Endothelial cell of umbilical vein (primary cell): Measurements from ENCODE around the gene TARBP2. TPM values are rescaled to one million over a fixed set of nuclear protein-coding genes. Genes with fewer than 3 reads are reported as not detected.

Experiments used
- BruUV-seq: library from RNA; stranded (reverse); fragments of 400-500 nt; replicated peaks from 2 replicates; lab custom pipeline; 2021; lab: Mats Ljungman, UMichigan
- CTCF ChIA-PET: fragments of 300-600, 350-600 bp; sonication (Branson Sonifier 250); formaldehyde crosslinking; loops from one replicate; lab custom pipeline; 2021; ENCODE audit warnings: antibody characterized with exemption, inconsistent platforms; lab: Charles Lee
- POLR2A ChIA-PET: fragments of 300-600, 350-600 bp; sonication (Branson Sonifier 250); formaldehyde crosslinking; loops from one replicate; lab custom pipeline; 2021; ENCODE audit warnings: antibody characterized with exemption, inconsistent platforms; lab: Charles Lee
- DNase-seq: peaks from one replicate; pipeline ENCODE4 v3.0.0-alpha.2; 2011; ENCODE audit warnings: low read depth, low spot score
- FAIRE-seq: peaks from 2 replicates; lab custom pipeline; 2011; peaks lifted over from hg19 to GRCh38; lab: Jason Lieb, UNC
- H2AFZ ChIP-seq: 2 replicates; pipeline ENCODE4 v1.6.0; 2012; ENCODE audit warnings: low read depth, low read length, control low read depth, inconsistent platforms
- H3K27ac ChIP-seq: 2 replicates; pipeline ENCODE4 v1.5.1; 2011; ENCODE audit warnings: low read depth, mild to moderate bottlenecking, control low read depth, low read length, moderate library complexity; ENCODE audit not compliant: insufficient read depth
- H3K27me3 ChIP-seq, 2 experiments: 2 replicates each; pipeline versions ENCODE4 v1.6.0 to v1.6.1; 2011; ENCODE audit warnings: low read length in 2 of 2, mixed read lengths in 1 of 2; ENCODE audit not compliant: control insufficient read depth in 2 of 2, insufficient read depth in 2 of 2
- H3K36me3 ChIP-seq, 2 experiments: 2 replicates in 1 of 2; 3 replicates in 1 of 2; pipeline ENCODE4 v1.5.1; 2011; ENCODE audit warnings: low read length in 2 of 2, mild to moderate bottlenecking in 1 of 2, moderate library complexity in 1 of 2; ENCODE audit not compliant: control insufficient read depth in 2 of 2, insufficient read depth in 2 of 2; ENCODE audit errors: extremely low read depth in 1 of 2
- H3K4me1 ChIP-seq: 3 replicates; pipeline ENCODE4 v1.5.1; 2011; ENCODE audit warnings: mild to moderate bottlenecking, low read length; ENCODE audit not compliant: control insufficient read depth, insufficient read depth; ENCODE audit errors: extremely low read depth
- H3K4me2 ChIP-seq: 2 replicates; pipeline ENCODE4 v1.6.1; 2011; ENCODE audit warnings: low read length, control low read depth, mixed read lengths; ENCODE audit not compliant: insufficient read depth
- H3K4me3 ChIP-seq, 3 experiments: fragments of 200-600 bp in 1 of 3; sonication (generic), shearing (Covaris generic) in 1 of 3; replicated peaks in 1 of 3; 2 replicates each; pipeline ENCODE4 v1.5.1; 2011 to 2016; ENCODE audit warnings: control low read depth in 3 of 3, low read length in 3 of 3, mild to moderate bottlenecking in 2 of 3, inconsistent platforms in 1 of 3, low read depth in 1 of 3, moderate library complexity in 1 of 3; ENCODE audit not compliant: insufficient read depth in 1 of 3
- H3K79me2 ChIP-seq: 2 replicates; pipeline ENCODE4 v1.6.0; 2012; ENCODE audit warnings: low read length, inconsistent platforms; ENCODE audit not compliant: control insufficient read depth, insufficient read depth
- H3K9ac ChIP-seq: replicated peaks from 2 replicates; pipeline ENCODE3; 2011; ENCODE audit warnings: low read length, control low read depth; ENCODE audit not compliant: insufficient read depth; ENCODE audit errors: extremely low read depth
- H3K9me1 ChIP-seq: replicated peaks from 3 replicates; pipeline ENCODE4 v1.6.0; 2011; ENCODE audit warnings: mild to moderate bottlenecking, low read length; ENCODE audit not compliant: control insufficient read depth, insufficient read depth; ENCODE audit errors: extremely low read depth
- H3K9me3 ChIP-seq: replicated peaks from 2 replicates; pipeline ENCODE4 v1.5.1; 2012; ENCODE audit warnings: low read length, inconsistent platforms; ENCODE audit not compliant: control insufficient read depth, insufficient read depth
- H4K20me1 ChIP-seq: replicated peaks from 2 replicates; pipeline ENCODE3; 2011; ENCODE audit warnings: mild to moderate bottlenecking, low read length; ENCODE audit not compliant: control insufficient read depth, insufficient read depth; ENCODE audit errors: extremely low read depth
- CTCF ChIP-seq, 2 donors: IDR thresholded peaks; 1 replicate in 1 of 2; 2 replicates in 1 of 2; pipeline ENCODE4 v1.5.1; 2011; ENCODE audit warnings: low read length in 2 of 2, mild to moderate bottlenecking in 2 of 2, moderate library complexity in 2 of 2, control low read depth in 1 of 2, inconsistent platforms in 1 of 2, low read depth in 1 of 2; ENCODE audit not compliant: insufficient read depth in 1 of 2; ENCODE audit errors: extremely low read depth in 1 of 2
- EZH2 ChIP-seq: IDR thresholded peaks from 2 replicates; pipeline ENCODE4 v1.6.1; 2012; ENCODE audit warnings: borderline replicate concordance, low read depth, mild to moderate bottlenecking, moderate library complexity, low read length, inconsistent platforms; ENCODE audit not compliant: severe bottlenecking
- FOS ChIP-seq: IDR thresholded peaks from 2 replicates; pipeline ENCODE4 v1.6.1; 2011; ENCODE audit warnings: mild to moderate bottlenecking, low read length, moderate library complexity, borderline replicate concordance; ENCODE audit not compliant: insufficient read depth
- GATA2 ChIP-seq: IDR thresholded peaks from 2 replicates; pipeline ENCODE4 v1.7.0; 2011; ENCODE audit warnings: low read depth, mild to moderate bottlenecking, moderate library complexity, mixed read lengths, low read length; ENCODE audit not compliant: insufficient read length, insufficient read depth
- JUN ChIP-seq: IDR thresholded peaks from 2 replicates; pipeline ENCODE4 v1.6.1; 2011; ENCODE audit warnings: borderline replicate concordance, low read depth; ENCODE audit not compliant: insufficient read length, insufficient read depth
- MAX ChIP-seq: IDR thresholded peaks from 2 replicates; pipeline ENCODE4 v1.6.1; 2011; ENCODE audit not compliant: insufficient read depth, insufficient read length
- MYC ChIP-seq: IDR thresholded peaks from one replicate; pipeline ENCODE4 v1.6.1; 2011; ENCODE audit warnings: mild to moderate bottlenecking, low read depth, low read length
- POLR2A ChIP-seq: IDR thresholded peaks from 2 replicates; pipeline ENCODE4 v1.6.1; 2012; ENCODE audit warnings: low read depth, mild to moderate bottlenecking, control low read depth, low read length
- POLR2AphosphoS5 ChIP-seq: IDR thresholded peaks from 2 replicates; pipeline ENCODE4 v1.6.1; 2012; ENCODE audit warnings: low read depth, mild to moderate bottlenecking, control low read depth, low read length, moderate library complexity; ENCODE audit not compliant: insufficient read depth
- dilution Hi-C: fragments of 300-500 bp; cut with MboI; formaldehyde crosslinking; loops from one replicate; pipeline ENCODE4 v1.15.0; 2019; ENCODE audit warnings: low sequenced_read_pairs; ENCODE audit not compliant: extremely low pct_ligation_motif_present
- intact Hi-C: fragments of 100-400 bp; cut with micrococcal nuclease; formaldehyde crosslinking; loops from one replicate; pipeline ENCODE4 v1.10.0; 2022
- polyA plus RNA-seq, 4 experiments: library from polyadenylated mRNA; depleted of rRNA in 3 of 4; stranded (reverse) in 3 of 4; unstranded in 1 of 4; fragments of >200 nt; gene quantifications; 2 replicates each; pipeline versions ENCODE4 v1.2.1 to v1.2.3, GENCODE V29; 2011 to 2012; ENCODE audit warnings: missing spikeins in 1 of 4
- total RNA-seq: library from RNA; stranded (reverse); gene quantifications from 2 replicates; pipeline ENCODE4 v1.2.3, GENCODE V29; 2021

The TARBP2 gene
- total and polyA plus RNA-seq, 2 donors (not counting 3 experiments of a cell fraction or from before 2014, with no cell fraction given), result 57.2 to 82.8 TPM

GRCh38 chr12:53530920-53531319 lies 29.8 kb downstream of the TARBP2 start:
- Histone ChIP-seq H2AFZ (no peak overlapping the region), H3K9me1 (no peaks in the 10 kb centered on the region), H3K4me1 (no peaks in the 10 kb centered on the region), H3K27ac (no peak overlapping the region), H3K36me3 (peaks cover 27 to 28% of the 10 kb centered on the region in 2 experiments), H3K27me3 (no peaks in the 10 kb centered on the region), H4K20me1 (no peaks in the 10 kb centered on the region), H3K4me3 (no peak overlapping the region), H3K79me2 (no peaks in the 10 kb centered on the region), H3K4me2 (no peak overlapping the region), H3K9me3 (no peaks in the 10 kb centered on the region), H3K9ac (no peak overlapping the region)
- no TSS peak for BruUV-seq
- no peak for FAIRE-seq
- no peak for TF ChIP-seq EZH2
- TF ChIP-seq FOS, result no peak
- no peak for TF ChIP-seq POLR2AphosphoS5
- no peak for TF ChIP-seq MYC
- no peak for TF ChIP-seq POLR2A
- TF ChIP-seq CTCF (IDR thresholded peaks at IDR 0.05; ENCODE audit: extremely low read depth in 1 of 2, insufficient read depth in 1 of 2, low read depth in 1 of 2, low read length in 2 of 2), result no peak
- no peak for TF ChIP-seq GATA2
- no peak for TF ChIP-seq MAX
- TF ChIP-seq JUN, result no peak
- dilution Hi-C loops, result no loop called here
- CTCF ChIA-PET, result interaction anchor here (1.7 kb wide), 1 partner anchor 12 kb away, joined by 5 read pairs; no protein-coding TSS in a partner anchor
- intact Hi-C loops, result no loop called here
- no peak for DNase-seq
- POLR2A ChIA-PET, result no interaction called here
